ENCODE data around the gene PLK2. TPM values are rescaled to one million over a fixed set of nuclear protein-coding genes. Genes with fewer than 3 reads are reported as not detected.

PLK2 gene
- total and polyA plus RNA-seq, 10 donors = 23.2 to 519 (median 296) TPM

DNA sequence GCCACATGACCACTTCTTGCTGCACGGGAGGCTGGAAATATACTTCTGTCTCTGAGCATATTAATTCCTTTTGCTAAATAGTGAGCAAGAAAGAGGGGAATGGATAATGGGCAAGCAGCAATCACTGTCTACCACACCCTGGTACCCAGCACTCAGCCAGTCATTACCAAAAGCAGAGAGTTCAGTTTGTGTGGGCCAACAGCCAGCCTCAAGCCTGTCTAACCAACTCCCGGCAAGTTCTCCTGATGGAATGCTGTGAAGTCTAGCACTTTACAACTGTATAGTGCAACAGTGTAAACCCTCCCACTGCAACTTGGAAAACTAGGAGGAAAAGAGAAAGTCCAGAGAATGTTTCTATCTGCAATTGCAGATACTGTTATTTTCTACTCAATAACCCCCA, 47.8 kb downstream of the PLK2 start:
- no peak for DNase-seq
- Histone ChIP-seq H3K27me3 (replicated peaks in 1 of 7) (no peaks in the 10 kb centered on the region), H3K36me3 (no peaks in the 10 kb centered on the region), H3K9me3 (no peaks in the 10 kb centered on the region), H3K4me1 (no peaks in the 10 kb centered on the region), H3K27ac (no peak overlapping the region), H3K4me3 (no peak overlapping the region)
- TF ChIP-seq POLR2AphosphoS5 (IDR thresholded peaks at IDR 0.05) (no peak), POLR2A (IDR thresholded peaks at IDR 0.05) (no peak)
- TF ChIP-seq, protein P1, sequence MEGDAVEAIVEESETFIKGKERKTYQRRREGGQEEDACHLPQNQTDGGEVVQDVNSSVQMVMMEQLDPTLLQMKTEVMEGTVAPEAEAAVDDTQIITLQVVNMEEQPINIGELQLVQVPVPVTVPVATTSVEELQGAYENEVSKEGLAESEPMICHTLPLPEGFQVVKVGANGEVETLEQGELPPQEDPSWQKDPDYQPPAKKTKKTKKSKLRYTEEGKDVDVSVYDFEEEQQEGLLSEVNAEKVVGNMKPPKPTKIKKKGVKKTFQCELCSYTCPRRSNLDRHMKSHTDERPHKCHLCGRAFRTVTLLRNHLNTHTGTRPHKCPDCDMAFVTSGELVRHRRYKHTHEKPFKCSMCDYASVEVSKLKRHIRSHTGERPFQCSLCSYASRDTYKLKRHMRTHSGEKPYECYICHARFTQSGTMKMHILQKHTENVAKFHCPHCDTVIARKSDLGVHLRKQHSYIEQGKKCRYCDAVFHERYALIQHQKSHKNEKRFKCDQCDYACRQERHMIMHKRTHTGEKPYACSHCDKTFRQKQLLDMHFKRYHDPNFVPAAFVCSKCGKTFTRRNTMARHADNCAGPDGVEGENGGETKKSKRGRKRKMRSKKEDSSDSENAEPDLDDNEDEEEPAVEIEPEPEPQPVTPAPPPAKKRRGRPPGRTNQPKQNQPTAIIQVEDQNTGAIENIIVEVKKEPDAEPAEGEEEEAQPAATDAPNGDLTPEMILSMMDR (IDR thresholded peaks at IDR 0.05 in 8 of 11, conservative IDR thresholded peaks at IDR 0.05 in 3 of 11) = no peak
- intact Hi-C loops (cut with DNase I; ENCODE audit: low total_unique reads) = no loop called here
- 85 to 94% (median 89%) methylated on average over 2 of the region's 2 CpGs for WGBS, 5 donors

DNA sequence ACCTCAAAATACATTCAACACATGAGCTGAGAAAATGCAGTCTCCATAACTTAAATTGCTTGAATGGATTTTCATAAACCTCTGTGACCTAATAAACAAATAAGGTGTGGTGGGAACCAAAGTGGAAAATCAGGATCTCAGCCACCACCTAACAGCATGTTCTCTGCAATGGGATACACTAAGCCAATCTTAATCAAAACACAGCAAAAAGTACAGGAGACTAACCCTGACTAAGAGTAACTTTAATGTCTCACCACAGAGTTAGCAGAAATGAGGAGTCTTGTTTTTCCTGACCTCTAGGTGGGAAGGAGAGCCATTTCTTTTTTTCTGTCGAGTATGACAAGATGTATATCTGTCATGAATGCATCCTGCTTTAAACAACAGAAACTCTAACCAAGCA, 48.5 kb downstream of the PLK2 start:
- intact Hi-C loops (cut with DNase I; ENCODE audit: low total_unique reads) = no loop called here
- 58 to 76% (median 67%) methylated on average over 1 of the region's 1 CpG for WGBS, 5 donors
- H3K9me3 ChIP-seq = no peaks in the 10 kb centered on the region
- no peaks in the 10 kb centered on the region for H3K27me3 ChIP-seq (replicated peaks in 1 of 7)
- DNase-seq = no peak
- no peak overlapping the region for H3K27ac ChIP-seq
- no peaks in the 10 kb centered on the region for H3K4me1 ChIP-seq
- TF ChIP-seq, protein P1 (IDR thresholded peaks at IDR 0.05 in 8 of 11, conservative IDR thresholded peaks at IDR 0.05 in 3 of 11) = no peak
- no peak for TF ChIP-seq POLR2A (IDR thresholded peaks at IDR 0.05)
- no peak for TF ChIP-seq POLR2AphosphoS5 (IDR thresholded peaks at IDR 0.05)
- no peak overlapping the region for H3K4me3 ChIP-seq
- no peaks in the 10 kb centered on the region for H3K36me3 ChIP-seq

DNA sequence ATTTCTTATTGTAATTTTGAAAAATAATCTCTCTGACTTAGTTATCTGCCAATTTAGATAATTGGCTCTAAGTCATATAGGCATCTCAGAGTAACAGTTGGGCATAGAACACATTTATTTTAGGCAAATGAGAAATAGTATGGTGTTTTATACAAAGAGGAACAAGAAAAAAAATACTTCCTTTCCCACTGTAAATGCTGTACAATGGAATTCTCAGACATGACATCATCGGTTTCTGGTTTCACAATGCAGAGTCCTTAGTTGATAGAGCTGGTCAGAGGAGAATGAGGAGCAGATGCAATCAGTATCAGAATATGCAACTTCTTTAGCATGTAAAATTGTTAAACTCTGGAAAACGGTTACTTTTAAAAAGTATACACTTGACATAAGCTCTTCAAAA, 49.4 kb downstream of the PLK2 start:
- TF ChIP-seq POLR2AphosphoS5 (IDR thresholded peaks at IDR 0.05) (no peak), POLR2A (IDR thresholded peaks at IDR 0.05) (no peak)
- TF ChIP-seq, protein P1 (IDR thresholded peaks at IDR 0.05 in 8 of 11, conservative IDR thresholded peaks at IDR 0.05 in 3 of 11) = no peak
- no peak overlapping the region for H3K27ac ChIP-seq
- no peaks in the 10 kb centered on the region for H3K4me1 ChIP-seq
- H3K27me3 ChIP-seq (replicated peaks in 1 of 7) = no peaks in the 10 kb centered on the region
- 44 to 69% (median 58%) methylated on average over 2 of the region's 2 CpGs for WGBS, 5 donors
- intact Hi-C loops (cut with DNase I; ENCODE audit: low total_unique reads) = no loop called here
- no peaks in the 10 kb centered on the region for H3K9me3 ChIP-seq
- no peak overlapping the region for H3K4me3 ChIP-seq
- DNase-seq = no peak
- H3K36me3 ChIP-seq = no peaks in the 10 kb centered on the region

DNA sequence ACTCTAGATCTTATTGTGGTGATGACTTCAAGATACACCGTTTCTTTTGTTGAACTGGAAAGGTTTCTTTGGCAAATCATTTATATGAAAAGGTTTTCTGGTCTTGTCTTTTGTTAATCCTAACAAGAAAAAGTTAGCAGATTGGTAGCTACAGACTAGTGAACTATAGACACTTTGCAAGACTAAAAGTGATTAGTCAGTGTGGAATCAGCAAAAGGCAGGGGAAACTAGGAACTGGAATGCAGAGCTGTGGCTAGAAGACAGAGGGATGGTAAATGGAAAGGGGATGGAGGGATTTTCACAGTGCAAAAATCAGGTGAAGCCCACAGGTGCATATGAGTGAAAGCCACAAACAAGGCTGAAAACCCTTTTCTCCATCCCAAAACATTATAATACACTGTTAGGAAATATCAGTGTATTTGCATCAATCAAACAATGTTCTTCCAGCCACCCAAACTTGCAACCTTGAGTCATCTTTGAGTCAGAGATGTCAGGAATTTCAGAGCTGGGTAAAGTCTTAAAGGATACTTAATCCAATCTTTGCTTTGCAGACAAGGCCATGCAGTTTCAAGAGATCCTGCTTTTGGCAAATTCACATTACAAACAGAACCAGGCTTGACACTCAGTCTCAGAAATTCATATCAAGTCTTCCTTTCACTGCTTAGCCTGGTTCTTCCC, 52.7 kb downstream of the PLK2 start:
- Histone ChIP-seq H3K9me3 (no peaks in the 10 kb centered on the region), H3K4me3 (no peak overlapping the region), H3K36me3 (no peaks in the 10 kb centered on the region), H3K27me3 (replicated peaks in 1 of 7) (no peaks in the 10 kb centered on the region), H3K4me1 (no peaks in the 10 kb centered on the region), H3K27ac (no peak overlapping the region)
- TF ChIP-seq, protein P1 (IDR thresholded peaks at IDR 0.05 in 8 of 11, conservative IDR thresholded peaks at IDR 0.05 in 3 of 11) = no peak
- TF ChIP-seq POLR2A (IDR thresholded peaks at IDR 0.05) = no peak
- 76 to 93% (median 81%) methylated on average over 1 of the region's 1 CpG for WGBS, 5 donors
- no peak for DNase-seq
- intact Hi-C loops (cut with DNase I; ENCODE audit: low total_unique reads) = no loop called here

Data from spleen (tissue), 11 donors.